Loucy (cell line): ENCODE results near the gene KCTD18.

Source experiments
- EZH2phosphoT487 ChIP-seq: fragments of 200-600 bp; IDR thresholded peaks from 2 replicates; pipeline ENCODE4 v1.6.1; 2018; ENCODE audit warnings: antibody characterized with exemption, mild to moderate bottlenecking, moderate library complexity, borderline replicate concordance
- TF ChIP-seq, protein P1 (sequence below): fragments of 200-600 bp; sonication (generic); conservative IDR thresholded peaks from 2 replicates; pipeline ENCODE4 v1.5.1; 2014; ENCODE audit warnings: mild to moderate bottlenecking, antibody characterized with exemption, low read length

DNA sequence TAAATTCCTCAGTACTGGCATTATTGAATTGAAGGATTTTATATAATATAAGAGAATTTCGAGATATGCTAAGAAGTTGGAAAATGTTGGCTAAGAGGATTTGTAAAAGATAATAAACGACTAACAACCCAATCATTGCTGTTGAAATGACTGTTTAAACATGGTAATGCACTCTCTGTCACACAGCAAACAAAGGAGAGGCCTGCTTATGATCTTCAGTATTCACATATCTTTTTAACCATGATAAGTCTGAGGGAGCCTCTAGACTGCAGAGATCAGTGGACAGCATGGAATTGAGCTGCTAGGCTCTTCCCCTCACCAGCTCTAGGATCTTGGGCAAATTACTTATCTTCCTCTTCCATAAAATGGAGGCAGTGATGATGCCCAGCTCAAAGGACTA is 2.7 kb downstream of the KCTD18 start:
- TF ChIP-seq, protein P1, sequence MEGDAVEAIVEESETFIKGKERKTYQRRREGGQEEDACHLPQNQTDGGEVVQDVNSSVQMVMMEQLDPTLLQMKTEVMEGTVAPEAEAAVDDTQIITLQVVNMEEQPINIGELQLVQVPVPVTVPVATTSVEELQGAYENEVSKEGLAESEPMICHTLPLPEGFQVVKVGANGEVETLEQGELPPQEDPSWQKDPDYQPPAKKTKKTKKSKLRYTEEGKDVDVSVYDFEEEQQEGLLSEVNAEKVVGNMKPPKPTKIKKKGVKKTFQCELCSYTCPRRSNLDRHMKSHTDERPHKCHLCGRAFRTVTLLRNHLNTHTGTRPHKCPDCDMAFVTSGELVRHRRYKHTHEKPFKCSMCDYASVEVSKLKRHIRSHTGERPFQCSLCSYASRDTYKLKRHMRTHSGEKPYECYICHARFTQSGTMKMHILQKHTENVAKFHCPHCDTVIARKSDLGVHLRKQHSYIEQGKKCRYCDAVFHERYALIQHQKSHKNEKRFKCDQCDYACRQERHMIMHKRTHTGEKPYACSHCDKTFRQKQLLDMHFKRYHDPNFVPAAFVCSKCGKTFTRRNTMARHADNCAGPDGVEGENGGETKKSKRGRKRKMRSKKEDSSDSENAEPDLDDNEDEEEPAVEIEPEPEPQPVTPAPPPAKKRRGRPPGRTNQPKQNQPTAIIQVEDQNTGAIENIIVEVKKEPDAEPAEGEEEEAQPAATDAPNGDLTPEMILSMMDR, result no peak
- no peak for TF ChIP-seq EZH2phosphoT487
